Measurements from ENCODE around the gene CLASP1. TPM values are rescaled to one million over a fixed set of nuclear protein-coding genes. Genes with fewer than 3 reads are reported as not detected.

Gene CLASP1
- total and polyA plus RNA-seq, 2 of the 8 experiments (the other 6 are each of a cell fraction or from before 2014, with no cell fraction given): 7.3 to 53.9 TPM

GRCh38 chr2:121335294-121336290 is 313.7 kb downstream of the CLASP1 start:
- no peak overlapping the region; the same call in 1 of the 2 replicates for H3K18ac ChIP-seq (ENCODE audit: extremely low read depth, low read length)
- FAIRE-seq: no peak
- no peak overlapping the region for H3K9ac ChIP-seq (replicated peaks in 1 of 4; ENCODE audit: extremely low read depth in 1 of 4, low read depth in 3 of 4, low read length in 3 of 4)
- peak overlapping the region; percentile 65; the same call in 1 of the 2 replicates for H2AK5ac ChIP-seq (ENCODE audit: low read depth, low read length)
- no peaks in the 10 kb centered on the region for H3K79me2 ChIP-seq (ENCODE audit: control insufficient read depth in 1 of 2, insufficient read depth in 2 of 2, low read length in 2 of 2)
- H4K5ac ChIP-seq (ENCODE audit: insufficient read length, low read depth, low read length): no peak overlapping the region
- H3K23me2 ChIP-seq (ENCODE audit: low read depth, low read length): no peaks in the 10 kb centered on the region
- no peak overlapping the region for H3K4me3 ChIP-seq (ENCODE audit: extremely low read depth in 1 of 4, insufficient read depth in 2 of 4, low read depth in 3 of 4, low read length in 4 of 4)
- H4K20me1 ChIP-seq (replicated peaks in 1 of 2; ENCODE audit: control insufficient read depth in 1 of 2, insufficient read depth in 2 of 2, low read length in 2 of 2): peaks cover 0 to 4% of the 10 kb centered on the region in 2 experiments
- TF ChIP-seq ASH2L (IDR thresholded peaks at IDR 0.05; ENCODE audit: low read length) (no peak), SIN3A (conservative IDR thresholded peaks at IDR 0.05 in 1 of 2, IDR thresholded peaks at IDR 0.05 in 1 of 2; ENCODE audit: low read depth in 1 of 2, low read length in 2 of 2) (0 out of 4 replicates have a peak, but pooled peaks of 1 of the 2 experiments have one; percentile 73)
- no peak overlapping the region for H2BK15ac ChIP-seq (ENCODE audit: low read length)
- no peaks in the 10 kb centered on the region for H3K27me3 ChIP-seq (replicated peaks in 1 of 4; ENCODE audit: control insufficient read depth in 3 of 4, extremely low read depth in 1 of 4, insufficient read depth in 3 of 4, low read length in 3 of 4)
- no peak overlapping the region for H3K23ac ChIP-seq (ENCODE audit: insufficient read length)
- H4K91ac ChIP-seq (replicated peaks; ENCODE audit: insufficient read length, low read length): no peak overlapping the region
- ChIA-PET CTCF (ENCODE audit: partially characterized antibody) (interaction anchor here (0.6 to 9.3 kb wide), 8 partner anchors 12 to 579 kb away, joined by 3 to 109 read pairs (median 3); no protein-coding TSS in a partner anchor), POLR2A (ENCODE audit: partially characterized antibody) (interaction anchor here (0.6 to 1.4 kb wide), 4 partner anchors 50 to 282 kb away, joined by 3 read pairs; no protein-coding TSS in a partner anchor)
- H3K9me3 ChIP-seq (ENCODE audit: insufficient read depth in 2 of 2, low read depth in 1 of 2, low read length in 1 of 2): no peaks in the 10 kb centered on the region
- WGBS, 2 experiments (ENCODE audit: extremely low coverage in 1 of 2, insufficient coverage in 1 of 2, insufficient read length in 1 of 2, insufficient replicate concordance in 2 of 2, low coverage in 1 of 2, low lambda C conversion rate in 2 of 2, missing lambda C conversion rate in 1 of 2): 84% methylated on average over 21 of the region's 22 CpGs; no CpG with 5 or more reads in 1 of the 2 experiments
- DNase-seq (ENCODE audit: low read depth in 1 of 2, low spot score in 2 of 2): peak in 1 of 2 experiments; percentile 59
- H2BK12ac ChIP-seq (ENCODE audit: low read depth, low read length): peak overlapping the region; percentile 60; the same call in 1 of the 2 replicates
- no peak overlapping the region for H2AFZ ChIP-seq (ENCODE audit: low read length)
- H3K79me1 ChIP-seq (ENCODE audit: low read depth, low read length): no peaks in the 10 kb centered on the region
- no peak overlapping the region for H3K14ac ChIP-seq (ENCODE audit: insufficient read length)
- H3K4me2 ChIP-seq (ENCODE audit: insufficient read depth in 1 of 2, low read depth in 2 of 2, low read length in 2 of 2): no peak overlapping the region
- peaks cover 2 to 10% (median 7%) of the 10 kb centered on the region in 4 experiments; a peak in 6 of 8 replicates for H3K36me3 ChIP-seq (ENCODE audit: control insufficient read depth in 2 of 4, insufficient read depth in 4 of 4, low read length in 3 of 4)
- no peak overlapping the region for H3K27ac ChIP-seq (ENCODE audit: low read depth, low read length)
- H3K56ac ChIP-seq (replicated peaks; ENCODE audit: insufficient read length, low read depth, low read length): no peak overlapping the region
- H2BK5ac ChIP-seq (ENCODE audit: low read depth, low read length): 0 out of 2 replicates have a peak overlapping the region, but pooled peaks have one; percentile 4
- H3K4me1 ChIP-seq (replicated peaks in 1 of 4; ENCODE audit: control insufficient read depth in 3 of 4, insufficient read depth in 4 of 4, low read length in 3 of 4): peaks cover 0 to 11% (median 8%) of the 10 kb centered on the region in 4 experiments; a peak in 5 of 7 replicates
- no peak overlapping the region for H4K8ac ChIP-seq (ENCODE audit: extremely low read depth, insufficient read depth, low read length)
- no peak overlapping the region for H3K4ac ChIP-seq (replicated peaks; ENCODE audit: insufficient read length, low read depth, low read length)
- no peak overlapping the region for H2BK120ac ChIP-seq (replicated peaks; ENCODE audit: low read depth, low read length)
- no peak overlapping the region for H2BK20ac ChIP-seq (ENCODE audit: low read length)

Data from H1 (cell line).